Amniotic stem cell (primary cell): ENCODE measurements around the gene IL2RA.
"Not testable (repeated sequence)": the region's sequence is repeated elsewhere in the genome, so short reads cannot be mapped to it uniquely, and the experiment has no call there.

ENCODE experiments used
- DNase-seq: peaks from one replicate; lab custom pipeline; 2025; lab: John Stamatoyannopoulos, UW

Gene IL2RA

GRCh38 chr10:5983774-5984173 lies 78.4 kb downstream of the IL2RA start:
- no peak for DNase-seq

DNA sequence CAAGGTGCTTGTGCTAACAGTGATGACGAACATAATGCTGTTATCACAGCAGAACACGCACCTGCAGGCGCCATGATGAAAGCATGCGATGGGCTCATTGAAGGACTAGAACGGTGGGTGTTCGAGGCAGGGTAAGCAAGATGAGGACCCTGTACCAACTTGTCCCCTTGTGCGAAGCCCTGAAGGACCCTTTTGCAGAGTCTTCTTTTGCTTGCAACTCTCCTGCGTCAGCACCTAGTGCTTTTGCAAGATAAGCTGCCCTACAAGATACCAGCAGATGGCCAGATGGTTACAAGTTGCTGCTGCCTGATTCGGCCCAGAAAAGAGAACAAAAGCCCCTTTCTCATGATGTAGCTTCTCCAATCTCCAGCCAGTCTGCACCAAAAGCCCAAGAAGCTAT lies 80.6 kb downstream of the IL2RA start:
- no peak for DNase-seq

DNA sequence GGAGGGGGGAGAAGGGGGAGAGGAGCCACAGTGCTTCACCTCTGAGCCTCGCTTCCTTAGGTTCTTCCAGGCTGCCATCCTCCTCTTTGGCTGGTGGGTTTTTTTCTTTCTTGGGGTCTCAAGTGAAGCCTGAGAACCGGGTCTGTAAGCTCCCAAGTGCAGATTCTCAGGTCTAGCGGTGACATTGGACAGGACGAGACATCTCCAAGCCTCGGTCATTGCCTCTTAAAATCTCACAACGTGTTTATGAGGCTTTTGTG lies 84.0 kb downstream of the IL2RA start:
- DNase-seq = no peak

DNA sequence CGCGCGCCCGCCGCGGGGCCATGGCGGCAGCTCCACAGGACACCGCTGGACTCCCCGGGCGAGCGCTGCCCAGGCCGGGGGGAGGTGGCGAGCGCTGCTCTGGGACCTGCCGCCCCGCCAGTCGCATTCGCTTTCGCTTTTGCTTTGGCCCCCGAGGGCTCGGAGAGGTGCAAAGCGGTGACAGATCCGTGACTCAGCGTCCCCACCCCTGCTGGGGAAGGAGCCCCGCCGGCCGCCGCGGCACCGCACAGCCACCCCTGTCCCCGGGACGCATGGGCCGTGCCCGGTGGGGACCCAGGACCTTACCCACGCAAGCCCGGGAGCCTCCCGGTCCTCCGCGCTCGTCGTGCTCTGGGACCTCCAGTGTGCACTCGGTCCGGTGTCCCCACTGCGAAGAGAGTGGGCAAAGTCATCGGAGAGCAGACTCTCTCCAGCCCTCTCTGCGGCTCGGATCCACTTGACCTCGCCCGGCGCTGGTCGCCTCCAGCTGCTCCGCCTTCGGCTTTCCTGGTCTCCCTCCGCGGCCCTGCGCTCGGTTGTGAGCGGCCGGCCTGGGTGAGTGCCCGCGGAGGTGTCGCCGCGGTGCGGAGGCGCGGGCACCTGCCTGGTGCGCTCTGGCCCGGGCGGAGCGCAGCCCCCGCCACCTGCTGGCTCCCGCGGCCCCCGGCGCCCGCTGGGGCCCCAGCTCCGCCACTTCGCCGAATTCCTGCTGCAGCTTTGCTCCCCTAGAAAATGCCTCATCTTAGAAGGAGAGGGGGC lies 84.5 kb downstream of the IL2RA start, which contains the start of gene IL15RA:
Gene IL15RA (minus strand): TSS at position 73 of the 759 bp plus-strand sequence. CDS start 51 bp downstream, at position 22.
- peak; percentile 21 for DNase-seq

DNA sequence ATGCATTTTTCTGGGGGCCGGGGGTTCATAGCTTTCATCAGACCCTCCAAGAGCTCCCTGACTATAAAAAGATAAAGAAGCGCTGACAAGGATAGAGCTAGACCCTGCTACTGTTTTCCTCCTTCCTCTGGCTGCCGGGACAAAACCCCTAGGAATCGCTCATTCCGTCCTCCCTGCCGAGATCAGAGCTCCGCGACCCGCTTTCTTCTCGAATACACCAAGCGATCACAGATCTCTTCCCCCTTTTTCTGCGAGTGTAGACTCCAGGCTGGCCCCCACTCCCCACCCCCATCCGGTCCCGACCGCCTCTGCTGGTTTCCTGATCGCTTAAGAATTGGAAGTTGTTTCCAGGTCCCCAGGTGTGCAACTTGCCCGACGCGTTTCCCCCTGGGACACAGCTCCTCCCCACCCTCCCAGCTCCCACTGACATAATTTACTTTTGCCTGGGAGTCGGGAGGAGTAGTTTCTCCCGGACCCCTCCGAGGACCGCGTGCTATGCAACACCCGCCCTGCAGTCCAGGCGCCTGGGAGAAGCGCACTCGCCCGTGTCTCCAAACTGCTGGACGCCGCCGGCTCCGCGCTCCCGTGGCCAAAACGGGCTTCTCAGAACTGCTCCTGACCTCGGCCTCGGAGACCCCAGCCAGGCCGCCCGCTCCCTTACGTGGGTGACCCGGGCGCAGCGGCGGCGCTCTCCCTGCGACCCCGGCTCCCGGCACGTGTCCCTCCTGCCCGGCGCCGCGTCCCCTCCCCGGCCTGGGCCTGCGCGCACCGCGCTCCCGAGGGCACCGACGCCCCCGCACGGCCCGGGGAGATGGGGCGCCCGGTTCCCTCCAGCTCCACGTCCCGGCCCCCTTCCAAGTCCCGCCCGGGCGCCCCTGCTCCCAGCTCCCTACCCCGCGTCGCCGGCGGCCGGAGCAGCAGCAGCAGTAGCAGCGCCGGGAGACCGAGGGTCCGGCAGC lies 85.4 kb downstream of the IL2RA start:
- DNase-seq = no peak

- no peak for DNase-seq
Measured at GRCh38 chr10:5975641-5976473, 86.3 kb downstream of the IL2RA start.

DNA sequence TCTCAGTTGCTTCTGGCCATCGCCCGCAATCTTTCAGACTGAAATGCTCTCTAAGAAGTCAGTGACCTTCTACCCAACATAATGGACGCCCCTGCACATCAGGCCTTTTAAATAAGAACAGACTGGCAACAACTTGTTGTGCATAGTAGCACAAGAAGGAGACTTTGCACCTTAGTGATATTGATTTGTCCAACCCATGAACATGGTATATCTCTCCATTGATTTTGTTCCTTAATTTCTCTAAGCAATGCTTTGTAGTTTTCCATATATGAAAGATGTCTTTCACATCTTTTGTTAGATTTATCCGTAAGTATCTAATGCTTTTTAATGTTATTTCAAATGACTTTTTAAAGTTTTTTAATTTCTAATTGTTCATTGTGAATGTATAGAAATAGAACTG lies 89.1 kb downstream of the IL2RA start:
- no peak for DNase-seq

DNA sequence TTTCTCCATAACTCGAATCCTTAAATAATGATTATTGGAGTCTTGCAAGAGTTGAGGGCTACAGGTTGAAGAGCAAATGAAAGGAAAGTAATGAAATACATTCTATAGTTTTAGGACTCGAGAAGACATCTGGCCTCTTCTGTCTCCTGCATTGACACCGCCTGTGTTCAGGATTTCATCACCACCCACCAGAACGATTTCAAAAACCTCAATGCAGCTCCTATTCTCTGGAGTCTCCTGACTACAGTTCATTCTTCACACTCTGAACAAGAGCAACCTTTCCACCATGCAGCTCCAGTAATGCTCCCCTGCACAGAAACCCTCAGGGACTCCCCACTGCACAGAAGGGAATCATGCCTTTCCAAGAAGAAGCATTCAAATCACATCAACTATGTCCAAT lies 90.3 kb downstream of the IL2RA start:
- no peak for DNase-seq

DNA sequence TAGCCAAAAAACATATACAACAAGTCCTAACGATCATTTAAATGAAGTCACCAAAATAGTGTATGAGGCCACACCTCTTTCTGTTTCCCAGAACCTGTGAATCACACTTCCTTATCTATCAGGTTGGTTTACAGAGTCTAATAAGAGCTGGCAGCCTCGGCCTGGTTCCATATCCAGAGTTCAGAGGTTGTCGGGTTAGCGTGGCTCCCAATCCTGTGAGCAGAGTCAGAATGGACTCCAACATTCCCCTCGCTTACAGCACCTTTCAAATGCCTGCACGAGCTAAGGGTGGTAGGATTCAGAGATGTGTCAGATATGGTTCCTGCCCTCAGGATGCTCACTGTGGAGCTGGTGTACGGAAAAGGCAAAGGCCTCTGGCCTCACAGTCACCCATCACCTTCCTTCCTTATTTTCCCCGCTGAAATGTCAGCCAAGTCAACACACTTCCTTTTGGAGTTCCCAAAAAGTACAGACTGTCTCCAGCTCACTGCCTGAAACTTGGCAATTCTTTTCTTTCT lies 90.8 kb downstream of the IL2RA start:
- no peak for DNase-seq

GRCh38 chr10:5970527-5970926 lies 91.6 kb downstream of the IL2RA start:
- no peak for DNase-seq

DNA sequence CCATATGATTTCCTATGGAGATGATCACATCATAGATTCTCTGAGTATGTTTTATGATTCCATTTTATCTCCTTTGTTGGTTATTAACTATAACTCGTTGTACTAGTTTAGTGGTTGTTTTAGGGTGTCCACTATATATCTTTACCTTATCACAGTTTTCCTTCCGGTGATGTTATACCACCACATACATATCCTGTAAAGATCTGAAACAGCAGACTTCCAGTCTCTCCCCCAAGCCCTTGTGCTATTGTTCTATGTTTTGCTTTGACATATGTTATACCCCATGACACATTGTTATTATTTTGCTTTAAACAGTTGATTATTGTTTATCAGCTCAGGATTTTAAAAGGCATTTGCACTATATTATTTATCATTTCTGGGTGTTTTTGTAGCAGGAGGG lies 92.1 kb downstream of the IL2RA start:
- DNase-seq = no peak

- no peak for DNase-seq
Measured at GRCh38 chr10:5968681-5969453, 93.3 kb downstream of the IL2RA start.

GRCh38 chr10:5968037-5968680 lies 94.0 kb downstream of the IL2RA start:
- DNase-seq = no peak

DNA sequence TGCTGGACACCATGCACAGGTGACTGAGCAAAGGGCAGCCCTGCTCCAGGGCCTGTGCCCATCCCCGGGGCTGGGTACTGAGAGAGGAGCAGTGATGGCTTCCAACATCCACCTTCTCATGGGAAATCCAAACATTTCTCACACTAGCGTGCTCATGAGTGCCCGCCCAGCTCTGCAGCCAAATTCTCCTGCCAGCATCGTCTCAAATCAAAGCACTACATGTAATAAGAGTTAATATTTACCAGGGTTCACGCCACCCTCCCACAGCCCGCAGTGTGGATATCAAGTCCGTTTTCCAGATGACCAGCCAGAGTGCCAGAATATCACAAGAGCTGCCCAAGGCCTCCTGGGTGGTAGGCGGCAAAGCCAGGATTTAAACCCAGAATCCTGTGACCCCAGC lies 96.9 kb downstream of the IL2RA start:
- no peak for DNase-seq

DNA sequence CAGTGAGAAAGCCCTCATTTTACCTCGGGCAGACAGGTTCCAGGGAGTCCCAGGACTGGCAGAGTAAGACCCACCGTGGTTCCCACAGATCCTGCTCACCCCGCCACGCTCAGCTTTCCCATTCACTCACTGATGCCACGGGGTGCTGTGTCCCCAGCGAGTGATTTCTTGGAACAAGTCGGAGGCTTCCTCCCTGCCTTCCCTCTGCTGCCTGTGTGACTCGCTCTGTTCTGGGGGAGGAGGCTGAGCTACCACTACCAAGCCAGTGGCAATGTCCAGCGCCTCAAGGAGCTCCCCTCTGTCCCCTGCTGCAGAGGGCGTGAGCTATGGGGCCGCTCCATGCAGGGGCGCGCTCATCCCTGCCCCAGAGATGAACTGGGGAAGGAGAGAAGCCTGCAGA lies 97.4 kb downstream of the IL2RA start:
- no peak for DNase-seq

DNA sequence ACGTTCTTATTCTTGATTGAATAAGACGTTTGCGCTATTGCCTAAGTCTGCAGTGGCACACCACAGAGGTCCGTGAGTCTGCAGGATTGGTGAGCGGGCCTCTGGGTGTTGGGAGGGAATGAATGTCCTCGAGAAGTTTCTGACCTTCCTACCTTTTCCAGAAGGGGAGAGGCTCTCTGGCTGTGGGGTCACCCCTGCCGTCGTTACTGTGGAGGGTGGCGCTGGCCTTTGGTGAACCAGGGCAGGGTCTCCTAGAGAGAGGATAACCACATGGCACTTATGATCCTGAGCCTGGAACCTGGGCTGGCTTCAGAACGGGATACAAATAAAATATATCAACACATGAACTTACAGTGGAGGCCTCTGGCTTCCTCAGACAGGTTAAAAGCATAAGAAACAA lies 98.6 kb downstream of the IL2RA start:
- DNase-seq = no peak

DNA sequence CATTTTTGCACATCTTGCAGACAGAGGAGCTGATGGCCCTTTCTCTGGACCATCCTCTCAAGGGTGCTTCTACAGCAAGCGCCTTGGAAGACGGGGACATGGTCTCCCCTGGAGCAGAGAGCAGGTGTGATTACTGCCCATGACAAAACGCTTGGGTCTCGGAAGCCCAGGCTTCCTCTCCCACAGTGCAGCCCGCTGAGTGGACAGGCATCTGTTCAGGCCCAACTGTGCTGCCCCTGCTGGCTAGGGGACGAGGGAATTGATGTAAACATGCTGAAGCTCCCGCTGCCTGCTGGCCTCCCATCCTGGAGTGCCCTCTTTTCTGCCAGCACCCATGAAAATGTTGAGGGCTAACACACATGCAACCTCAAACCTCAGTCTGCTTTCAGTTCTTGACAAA lies 99.1 kb downstream of the IL2RA start:
- no peak for DNase-seq

- DNase-seq = not testable (repeated sequence)
Measured at GRCh38 chr10:5962358-5962940, 99.7 kb downstream of the IL2RA start.

- no peak for DNase-seq
Measured at GRCh38 chr10:5961405-5962100, 100.6 kb downstream of the IL2RA start.

GRCh38 chr10:5960973-5961275 lies 101.2 kb downstream of the IL2RA start:
- not testable (repeated sequence) for DNase-seq
